HEK293T (cell line): ENCODE data around the gene ASCC1.

Source experiments
- ARNT ChIP-seq: fragments of 450-650 bp; IDR thresholded peaks from 2 replicates; pipeline ENCODE4 v1.6.1; 2017; ENCODE audit warnings: mild to moderate bottlenecking
- BHLHE40 ChIP-seq: fragments of 450-650 bp; IDR thresholded peaks from 2 replicates; pipeline ENCODE4 v1.6.1; 2016; ENCODE audit warnings: mild to moderate bottlenecking, moderate library complexity, borderline replicate concordance
- CTBP1 ChIP-seq: fragments of 450-650 bp; IDR thresholded peaks from 2 replicates; pipeline ENCODE4 v1.6.1; 2016; ENCODE audit warnings: borderline replicate concordance
- FOXA1 ChIP-seq: fragments of 450-650 bp; IDR thresholded peaks from 2 replicates; pipeline ENCODE4 v1.6.1; 2016; ENCODE audit warnings: mild to moderate bottlenecking
- FOXK2 ChIP-seq: fragments of 450-650 bp; IDR thresholded peaks from 2 replicates; pipeline ENCODE4 v1.6.1; 2016; ENCODE audit warnings: mild to moderate bottlenecking
- HDGF ChIP-seq: fragments of 450-650 bp; IDR thresholded peaks from 2 replicates; pipeline ENCODE4 v1.6.1; 2017; ENCODE audit warnings: antibody characterized with exemption, borderline replicate concordance
- LEF1 ChIP-seq: fragments of 450-650 bp; IDR thresholded peaks from 2 replicates; pipeline ENCODE4 v1.6.1; 2017; ENCODE audit warnings: mild to moderate bottlenecking, borderline replicate concordance
- SP1 ChIP-seq: fragments of 450-650 bp; IDR thresholded peaks from 2 replicates; pipeline ENCODE4 v1.6.1; 2017
- SUZ12 ChIP-seq: fragments of 450-650 bp; IDR thresholded peaks from 2 replicates; pipeline ENCODE4 v1.6.1; 2016; ENCODE audit warnings: mild to moderate bottlenecking
- TARDBP ChIP-seq: fragments of 450-650 bp; IDR thresholded peaks from 2 replicates; pipeline ENCODE4 v1.6.1; 2016
- ZNF384 ChIP-seq: fragments of 450-650 bp; IDR thresholded peaks from 2 replicates; pipeline ENCODE4 v1.6.1; 2016
- TF ChIP-seq, protein P1 (sequence below): fragments of 450-650 bp; IDR thresholded peaks from 2 replicates; pipeline ENCODE4 v1.6.1; 2016

DNA sequence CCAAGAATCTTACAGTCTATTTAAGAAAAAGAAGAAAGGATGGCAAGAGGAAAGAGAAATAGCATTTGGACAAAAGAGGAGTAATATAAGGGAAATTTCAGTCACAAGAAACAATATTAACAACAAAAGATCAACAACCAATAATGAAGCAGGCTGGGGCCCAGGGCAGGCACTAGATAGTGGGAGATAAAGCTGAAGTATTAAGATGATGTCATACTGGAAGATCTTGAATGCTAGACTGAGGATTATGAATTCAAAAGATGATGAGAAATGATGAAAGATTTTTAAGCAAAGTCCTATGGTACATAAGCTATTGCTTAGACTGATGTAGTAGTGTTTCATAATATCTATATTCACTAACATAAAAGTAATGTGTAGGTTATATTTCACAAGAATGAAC lies 75.9 kb downstream of the ASCC1 start:
- TF ChIP-seq SP1 (no peak), BHLHE40 (no peak), FOXA1 (no peak), LEF1 (no peak), CTBP1 (no peak), ZNF384 (no peak), TARDBP (no peak), FOXK2 (no peak), ARNT (no peak), SUZ12 (no peak), HDGF (no peak)
- TF ChIP-seq, protein P1, sequence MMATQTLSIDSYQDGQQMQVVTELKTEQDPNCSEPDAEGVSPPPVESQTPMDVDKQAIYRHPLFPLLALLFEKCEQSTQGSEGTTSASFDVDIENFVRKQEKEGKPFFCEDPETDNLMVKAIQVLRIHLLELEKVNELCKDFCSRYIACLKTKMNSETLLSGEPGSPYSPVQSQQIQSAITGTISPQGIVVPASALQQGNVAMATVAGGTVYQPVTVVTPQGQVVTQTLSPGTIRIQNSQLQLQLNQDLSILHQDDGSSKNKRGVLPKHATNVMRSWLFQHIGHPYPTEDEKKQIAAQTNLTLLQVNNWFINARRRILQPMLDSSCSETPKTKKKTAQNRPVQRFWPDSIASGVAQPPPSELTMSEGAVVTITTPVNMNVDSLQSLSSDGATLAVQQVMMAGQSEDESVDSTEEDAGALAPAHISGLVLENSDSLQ: no peak
